ENCODE measurements around the gene ARMC2.

DNA sequence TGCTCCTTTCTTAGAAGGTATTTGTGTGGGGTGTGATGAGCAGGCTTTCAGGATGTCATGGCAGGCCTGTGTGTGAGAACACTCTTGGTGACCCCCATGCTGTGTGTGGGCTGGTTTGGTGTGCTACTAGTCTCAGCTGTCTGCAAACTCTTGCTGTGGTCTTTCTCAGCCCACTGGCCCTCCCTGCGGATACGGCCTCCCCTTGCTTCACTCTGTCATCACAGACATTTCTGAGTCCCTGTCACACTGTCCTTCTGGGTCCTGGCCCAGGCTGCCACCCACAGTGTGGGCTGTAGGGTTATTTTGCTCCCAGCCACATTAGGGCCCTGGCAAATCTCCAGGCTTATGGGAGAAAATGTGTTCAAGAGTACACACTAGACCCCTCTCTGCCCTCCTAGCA lies 39.0 kb upstream of the ARMC2 start:
- TF ChIP-seq, protein P1, sequence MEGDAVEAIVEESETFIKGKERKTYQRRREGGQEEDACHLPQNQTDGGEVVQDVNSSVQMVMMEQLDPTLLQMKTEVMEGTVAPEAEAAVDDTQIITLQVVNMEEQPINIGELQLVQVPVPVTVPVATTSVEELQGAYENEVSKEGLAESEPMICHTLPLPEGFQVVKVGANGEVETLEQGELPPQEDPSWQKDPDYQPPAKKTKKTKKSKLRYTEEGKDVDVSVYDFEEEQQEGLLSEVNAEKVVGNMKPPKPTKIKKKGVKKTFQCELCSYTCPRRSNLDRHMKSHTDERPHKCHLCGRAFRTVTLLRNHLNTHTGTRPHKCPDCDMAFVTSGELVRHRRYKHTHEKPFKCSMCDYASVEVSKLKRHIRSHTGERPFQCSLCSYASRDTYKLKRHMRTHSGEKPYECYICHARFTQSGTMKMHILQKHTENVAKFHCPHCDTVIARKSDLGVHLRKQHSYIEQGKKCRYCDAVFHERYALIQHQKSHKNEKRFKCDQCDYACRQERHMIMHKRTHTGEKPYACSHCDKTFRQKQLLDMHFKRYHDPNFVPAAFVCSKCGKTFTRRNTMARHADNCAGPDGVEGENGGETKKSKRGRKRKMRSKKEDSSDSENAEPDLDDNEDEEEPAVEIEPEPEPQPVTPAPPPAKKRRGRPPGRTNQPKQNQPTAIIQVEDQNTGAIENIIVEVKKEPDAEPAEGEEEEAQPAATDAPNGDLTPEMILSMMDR (IDR thresholded peaks at IDR 0.05): no peak
- no peak for TF ChIP-seq EZH2 (IDR thresholded peaks at IDR 0.05)
- TF ChIP-seq EZH2phosphoT487 (IDR thresholded peaks at IDR 0.05): no peak
